GM12878 (cell line): Measurements from ENCODE around the gene CPNE4. TPM values are rescaled to one million over a fixed set of nuclear protein-coding genes. Genes with fewer than 3 reads are reported as not detected.

Experiments
- ATAC-seq: fragments of 200-7000 bp; cut with Tn5 transposase; 3 replicates; pipeline ENCODE4 v1.9.1; 2020; ENCODE audit warnings: mild to moderate bottlenecking, moderate library complexity
- BruUV-seq: library from RNA; stranded (reverse); fragments of 400-500 nt; replicated peaks from 2 replicates; lab custom pipeline; 2021; lab: Mats Ljungman, UMichigan
- CTCF ChIA-PET: fragments of 300-600 bp; sonication (Branson Sonifier 250); formaldehyde crosslinking; extraction: SDS; loops from one replicate; lab custom pipeline; 2021; ENCODE audit warnings: inconsistent platforms; lab: Yijun Ruan, JAX
- POLR2A ChIA-PET: fragments of 350-600 bp; formaldehyde crosslinking; extraction: SDS; loops from one replicate; lab custom pipeline; 2021; ENCODE audit warnings: inconsistent platforms; lab: Charles Lee
- RAD21 ChIA-PET: fragments of 300-600 bp; sonication (Branson Sonifier 250); formaldehyde crosslinking; loops from one replicate; lab custom pipeline; 2023; ENCODE audit warnings: antibody characterized with exemption; ENCODE audit not compliant: unreplicated experiment; lab: Charles Lee
- SMC1A ChIA-PET: fragments of 300-600 bp; sonication (Branson Sonifier 250); formaldehyde crosslinking; loops from one replicate; lab custom pipeline; 2023; ENCODE audit not compliant: unreplicated experiment, uncharacterized antibody; lab: Charles Lee
- DNase-seq: peaks from one replicate; pipeline ENCODE4 v3.0.0-alpha.2; 2011; ENCODE audit warnings: low read depth, low spot score
- FAIRE-seq: peaks from 3 replicates; lab custom pipeline; 2011; peaks lifted over from hg19 to GRCh38; lab: Jason Lieb, UNC
- H2AFZ ChIP-seq: 2 replicates; pipeline ENCODE4 v1.6.0; 2011; ENCODE audit warnings: low read depth, low read length, control low read depth; ENCODE audit not compliant: control insufficient read depth
- H3K27ac ChIP-seq: 2 replicates; pipeline ENCODE4 v1.5.1; 2011; ENCODE audit warnings: control low read depth; ENCODE audit not compliant: control insufficient read depth, insufficient read depth
- H3K27me3 ChIP-seq, 2 experiments: replicated peaks in 1 of 2; 2 replicates each; pipeline versions ENCODE4 v1.6.0 to v1.6.1; 2011; ENCODE audit warnings: low read length in 1 of 2; ENCODE audit not compliant: control insufficient read depth in 2 of 2, insufficient read depth in 2 of 2
- H3K36me3 ChIP-seq, 2 experiments: 2 replicates each; pipeline ENCODE4 v1.5.1; 2011; ENCODE audit warnings: low read length in 1 of 2; ENCODE audit not compliant: control insufficient read depth in 2 of 2, insufficient read depth in 2 of 2
- H3K4me1 ChIP-seq: 2 replicates; pipeline ENCODE4 v1.6.1; 2011; ENCODE audit warnings: mild to moderate bottlenecking, low read length, moderate library complexity, mixed read lengths; ENCODE audit not compliant: control insufficient read depth, insufficient read depth
- H3K4me2 ChIP-seq: 2 replicates; pipeline ENCODE4 v1.6.0; 2011; ENCODE audit warnings: control low read depth; ENCODE audit not compliant: control insufficient read depth, insufficient read depth
- H3K4me3 ChIP-seq: fragments of 200-600 bp; sonication (generic); 2 replicates; pipeline ENCODE4 v1.5.1; 2016
- H3K79me2 ChIP-seq: 2 replicates; pipeline ENCODE4 v1.6.0; 2011; ENCODE audit warnings: low read length; ENCODE audit not compliant: control insufficient read depth, insufficient read depth
- H3K9ac ChIP-seq: 2 replicates; pipeline ENCODE4 v1.8.0; 2011; ENCODE audit warnings: low read length, control low read depth, mixed read lengths; ENCODE audit not compliant: control insufficient read depth, insufficient read depth
- H3K9me3 ChIP-seq: replicated peaks from 3 replicates; pipeline ENCODE4 v1.5.1; 2011; ENCODE audit warnings: mild to moderate bottlenecking, low read length; ENCODE audit not compliant: control insufficient read depth, insufficient read depth
- H4K20me1 ChIP-seq: 2 replicates; pipeline ENCODE4 v1.6.0; 2011; ENCODE audit not compliant: control insufficient read depth, insufficient read depth
- ATF3 ChIP-seq: IDR thresholded peaks from 2 replicates; pipeline ENCODE4 v1.6.1; 2011; ENCODE audit warnings: low read depth, mild to moderate bottlenecking, low read length, moderate library complexity, borderline replicate concordance; ENCODE audit errors: extremely low read depth
- BCLAF1 ChIP-seq: fragments of 450-650 bp; IDR thresholded peaks from 2 replicates; pipeline ENCODE4 v1.6.1; 2017; ENCODE audit warnings: antibody characterized with exemption, mild to moderate bottlenecking, moderate library complexity
- CREB1 ChIP-seq: IDR thresholded peaks from 2 replicates; pipeline ENCODE4 v1.6.1; 2012; ENCODE audit warnings: low read depth, mild to moderate bottlenecking, inconsistent platforms
- CUX1 ChIP-seq: IDR thresholded peaks from 2 replicates; pipeline ENCODE4 v1.6.1; 2012; ENCODE audit warnings: improper control_type of control experiment, low read depth, low read length; ENCODE audit not compliant: insufficient replicate concordance
- EZH2 ChIP-seq: IDR thresholded peaks from 2 replicates; pipeline ENCODE4 v1.6.1; 2012; ENCODE audit warnings: low read depth, mild to moderate bottlenecking, control low read depth, inconsistent platforms, low read length, borderline replicate concordance; ENCODE audit not compliant: control insufficient read depth
- HSF1 ChIP-seq: fragments of 150-350 bp; IDR thresholded peaks from 2 replicates; pipeline ENCODE4 v1.6.1; 2014; ENCODE audit warnings: mild to moderate bottlenecking, low read depth, low read length
- IRF5 ChIP-seq: fragments of 450-650 bp; IDR thresholded peaks from 2 replicates; pipeline ENCODE4 v1.6.1; 2017; ENCODE audit warnings: borderline replicate concordance
- NFYA ChIP-seq: IDR thresholded peaks from 2 replicates; pipeline ENCODE4 v1.6.1; 2011; ENCODE audit warnings: low read depth, mild to moderate bottlenecking, low read length, improper control_type of control experiment, borderline replicate concordance
- SRF ChIP-seq, 2 experiments: IDR thresholded peaks; 2 replicates each; pipeline ENCODE4 v1.6.1; 2011; ENCODE audit warnings: low read depth in 2 of 2, low read length in 2 of 2, mild to moderate bottlenecking in 1 of 2, moderate library complexity in 1 of 2
- STAT1 ChIP-seq: fragments of 450-650 bp; conservative IDR thresholded peaks from 2 replicates; pipeline ENCODE4 v1.6.1; 2014; ENCODE audit warnings: antibody characterized with exemption, mild to moderate bottlenecking
- STAT3 ChIP-seq: IDR thresholded peaks from 2 replicates; pipeline ENCODE4 v1.6.1; 2011; ENCODE audit warnings: low read depth, low read length, improper control_type of control experiment
- TARDBP ChIP-seq: IDR thresholded peaks from 2 replicates; pipeline ENCODE4 v1.6.1; 2016; ENCODE audit warnings: borderline replicate concordance
- in situ Hi-C: fragments of 300-500 bp; cut with MboI; formaldehyde crosslinking; loops from 9 replicates; pipeline ENCODE4 v1.14.3; 2018; ENCODE audit warnings: mixed read lengths
- intact Hi-C: fragments of 100-400 bp; cut with micrococcal nuclease; formaldehyde crosslinking; loops from one replicate; pipeline ENCODE4 v1.14.2; 2022; ENCODE audit not compliant: unreplicated experiment
- polyA plus RNA-seq, 11 experiments: library from polyadenylated mRNA; depleted of rRNA in 4 of 11; unstranded in 6 of 11; stranded (reverse) in 5 of 11; fragments of >200 nt; fragmentation: Nextera tagmentation in 4 of 11; fragmentation: Illumina TruSeq in 1 of 11; extraction: Ambion mirVana in 4 of 11; extraction: Trizol in 1 of 11; gene quantifications; 1 replicate in 1 of 11; 2 replicates in 10 of 11; pipeline versions ENCODE4 v1.2.1 to v1.2.3, GENCODE V29; 2011 to 2016; ENCODE audit warnings: inconsistent platforms in 2 of 11, missing spikeins in 2 of 11, low read depth in 1 of 11
- total RNA-seq, 4 experiments: library from RNA; depleted of rRNA in 3 of 4; stranded (reverse); fragments of >200 nt in 3 of 4; fragmentation: Illumina TruSeq in 1 of 4; extraction: Trizol in 1 of 4; gene quantifications; 2 replicates each; pipeline versions ENCODE4 v1.2.1 to v1.2.3, GENCODE V29; 2013 to 2021

The CPNE4 gene
- total and polyA plus RNA-seq, 10 of the 15 experiments (the other 5 are each of a cell fraction or from before 2014, with no cell fraction given) = 0.17 to 1.9 (median 0.48) TPM; not detected in 1

- CTCF ChIA-PET = interaction anchor here (1.0 to 1.3 kb wide), 3 partner anchors 10 to 175 kb away, joined by 3 read pairs; partner anchors contain the start of gene NUDT16
- Histone ChIP-seq H3K36me3 (no peaks in the 10 kb centered on the region), H3K4me3 (no peak overlapping the region), H2AFZ (no peak overlapping the region), H3K79me2 (no peaks in the 10 kb centered on the region), H3K27me3 (no peaks in the 10 kb centered on the region; a peak in 1 of 4 replicates), H3K9ac (no peak overlapping the region), H3K4me1 (no peaks in the 10 kb centered on the region), H3K4me2 (no peak overlapping the region), H3K9me3 (no peaks in the 10 kb centered on the region), H4K20me1 (no peaks in the 10 kb centered on the region), H3K27ac (no peak overlapping the region)
- POLR2A ChIA-PET = interaction anchor here (0.5 kb wide), 1 partner anchor 25 kb away, joined by 4 read pairs; no protein-coding TSS in a partner anchor
- intact Hi-C loops = loop anchor here (10.0 kb wide), 2 partner anchors 509 to 641 kb away; no protein-coding TSS in a partner anchor
- no TSS peak for BruUV-seq
- FAIRE-seq (no peak), ATAC-seq (no peak), DNase-seq (no peak)
- RAD21 ChIA-PET = no interaction called here
- in situ Hi-C loops = no loop called here
- SMC1A ChIA-PET = interaction anchor here (1.0 kb wide), 1 partner anchor 18 kb away, joined by 3 read pairs; no protein-coding TSS in a partner anchor
- TF ChIP-seq EZH2 = no peak
- no peak for TF ChIP-seq CREB1
- no peak for TF ChIP-seq TARDBP
- no peak for TF ChIP-seq STAT3
- no peak for TF ChIP-seq ATF3
- TF ChIP-seq BCLAF1 = no peak
- no peak for TF ChIP-seq NFYA
- no peak for TF ChIP-seq SRF (IDR thresholded peaks at IDR 0.05; ENCODE audit: low read depth in 2 of 2, low read length in 2 of 2)
- no peak for TF ChIP-seq IRF5
- no peak for TF ChIP-seq STAT1
- no peak for TF ChIP-seq CUX1
- TF ChIP-seq HSF1 = no peak
Observed at GRCh38 chr3:131543714-131544113, 491.1 kb downstream of the CPNE4 start.
